ENCODE data around the gene DNAAF3. TPM values are rescaled to one million over a fixed set of nuclear protein-coding genes. Genes with fewer than 3 reads are reported as not detected.
"Not testable (repeated sequence)": the region's sequence is repeated elsewhere in the genome, so short reads cannot be mapped to it uniquely, and the experiment has no call there.

DNAAF3 gene
- total RNA-seq, 1 experiment from 2014 or later: 4.2 TPM

- Histone ChIP-seq H3K79me2 (ENCODE audit: low read length) (no peaks in the 10 kb centered on the region), H3K9me3 (ENCODE audit: low read length) (no peaks in the 10 kb centered on the region), H3K4me2 (ENCODE audit: low read depth, low read length, poor library complexity, severe bottlenecking) (no peak overlapping the region), H3K9me2 (replicated peaks; ENCODE audit: insufficient read depth, low read length) (no peaks in the 10 kb centered on the region), H3K9ac (ENCODE audit: low read length) (no peak overlapping the region), H3K4me1 (ENCODE audit: low read length) (no peaks in the 10 kb centered on the region), H3K27ac (ENCODE audit: low read length) (no peak overlapping the region), H3K36me3 (ENCODE audit: insufficient read depth, low read length) (no peaks in the 10 kb centered on the region), H3K27me3 (ENCODE audit: low read length) (no peaks in the 10 kb centered on the region), H2AFZ (ENCODE audit: low read length) (no peak overlapping the region), H4K20me1 (ENCODE audit: insufficient read depth, low read depth, low read length) (no peaks in the 10 kb centered on the region), H3K4me3 (ENCODE audit: low read length) (no peak overlapping the region)
- DNase-seq: peak; percentile 38
Measured at GRCh38 chr19:55172741-55173140, 6.3 kb upstream of the DNAAF3 start.

GRCh38 chr19:55172318-55172717, 5.9 kb upstream of the DNAAF3 start:
- not testable (repeated sequence) for H3K4me3 ChIP-seq (ENCODE audit: low read length); H3K9me3 ChIP-seq (ENCODE audit: low read length); H4K20me1 ChIP-seq (ENCODE audit: insufficient read depth, low read depth, low read length); DNase-seq; H2AFZ ChIP-seq (ENCODE audit: low read length); H3K36me3 ChIP-seq (ENCODE audit: insufficient read depth, low read length); H3K79me2 ChIP-seq (ENCODE audit: low read length); H3K27me3 ChIP-seq (ENCODE audit: low read length); H3K9ac ChIP-seq (ENCODE audit: low read length); H3K9me2 ChIP-seq (replicated peaks; ENCODE audit: insufficient read depth, low read length); H3K27ac ChIP-seq (ENCODE audit: low read length); H3K4me2 ChIP-seq (ENCODE audit: low read depth, low read length, poor library complexity, severe bottlenecking); H3K4me1 ChIP-seq (ENCODE audit: low read length)

GRCh38 chr19:55171440-55171839, 5.0 kb upstream of the DNAAF3 start:
- H3K9ac ChIP-seq (ENCODE audit: low read length): no peak overlapping the region
- no peaks in the 10 kb centered on the region for H3K4me1 ChIP-seq (ENCODE audit: low read length)
- H3K4me2 ChIP-seq (ENCODE audit: low read depth, low read length, poor library complexity, severe bottlenecking): no peak overlapping the region
- H3K36me3 ChIP-seq (ENCODE audit: insufficient read depth, low read length): no peaks in the 10 kb centered on the region
- H3K79me2 ChIP-seq (ENCODE audit: low read length): no peaks in the 10 kb centered on the region
- H3K27ac ChIP-seq (ENCODE audit: low read length): no peak overlapping the region
- no peak overlapping the region for H3K4me3 ChIP-seq (ENCODE audit: low read length)
- H3K27me3 ChIP-seq (ENCODE audit: low read length): no peaks in the 10 kb centered on the region
- no peaks in the 10 kb centered on the region for H3K9me3 ChIP-seq (ENCODE audit: low read length)
- H4K20me1 ChIP-seq (ENCODE audit: insufficient read depth, low read depth, low read length): no peaks in the 10 kb centered on the region
- no peak for DNase-seq
- no peaks in the 10 kb centered on the region for H3K9me2 ChIP-seq (replicated peaks; ENCODE audit: insufficient read depth, low read length)
- H2AFZ ChIP-seq (ENCODE audit: low read length): no peak overlapping the region

GRCh38 chr19:55169136-55169535, 2.7 kb upstream of the DNAAF3 start:
- Histone ChIP-seq H4K20me1 (ENCODE audit: insufficient read depth, low read depth, low read length) (no peaks in the 10 kb centered on the region), H3K9ac (ENCODE audit: low read length) (no peak overlapping the region), H3K4me2 (ENCODE audit: low read depth, low read length, poor library complexity, severe bottlenecking) (no peak overlapping the region), H3K27ac (ENCODE audit: low read length) (no peak overlapping the region), H3K4me1 (ENCODE audit: low read length) (no peaks in the 10 kb centered on the region), H3K9me3 (ENCODE audit: low read length) (no peaks in the 10 kb centered on the region), H3K79me2 (ENCODE audit: low read length) (no peaks in the 10 kb centered on the region), H2AFZ (ENCODE audit: low read length) (no peak overlapping the region), H3K4me3 (ENCODE audit: low read length) (no peak overlapping the region), H3K27me3 (ENCODE audit: low read length) (no peaks in the 10 kb centered on the region), H3K36me3 (ENCODE audit: insufficient read depth, low read length) (no peaks in the 10 kb centered on the region), H3K9me2 (replicated peaks; ENCODE audit: insufficient read depth, low read length) (no peaks in the 10 kb centered on the region)
- no peak for DNase-seq

- H3K4me2 ChIP-seq (ENCODE audit: low read depth, low read length, poor library complexity, severe bottlenecking): no peak overlapping the region
- no peaks in the 10 kb centered on the region for H3K9me2 ChIP-seq (replicated peaks; ENCODE audit: insufficient read depth, low read length)
- no peaks in the 10 kb centered on the region for H3K4me1 ChIP-seq (ENCODE audit: low read length)
- H2AFZ ChIP-seq (ENCODE audit: low read length): no peak overlapping the region
- H3K27ac ChIP-seq (ENCODE audit: low read length): no peak overlapping the region
- no peak overlapping the region for H3K4me3 ChIP-seq (ENCODE audit: low read length)
- H3K9ac ChIP-seq (ENCODE audit: low read length): no peak overlapping the region
- no peaks in the 10 kb centered on the region for H4K20me1 ChIP-seq (ENCODE audit: insufficient read depth, low read depth, low read length)
- H3K9me3 ChIP-seq (ENCODE audit: low read length): no peaks in the 10 kb centered on the region
- no peaks in the 10 kb centered on the region for H3K27me3 ChIP-seq (ENCODE audit: low read length)
- no peaks in the 10 kb centered on the region for H3K36me3 ChIP-seq (ENCODE audit: insufficient read depth, low read length)
- no peaks in the 10 kb centered on the region for H3K79me2 ChIP-seq (ENCODE audit: low read length)
- peak; percentile 27 for DNase-seq
Measured at GRCh38 chr19:55165952-55166529, 372 bp downstream of the DNAAF3 start.

- Histone ChIP-seq H3K4me2 (ENCODE audit: low read depth, low read length, poor library complexity, severe bottlenecking) (no peak overlapping the region), H3K4me1 (ENCODE audit: low read length) (no peaks in the 10 kb centered on the region; the same call in 1 of the 2 replicates), H3K36me3 (ENCODE audit: insufficient read depth, low read length) (no peaks in the 10 kb centered on the region), H3K9me2 (replicated peaks; ENCODE audit: insufficient read depth, low read length) (no peaks in the 10 kb centered on the region), H3K27ac (ENCODE audit: low read length) (no peak overlapping the region), H3K9ac (ENCODE audit: low read length) (no peak overlapping the region), H3K79me2 (ENCODE audit: low read length) (no peaks in the 10 kb centered on the region), H2AFZ (ENCODE audit: low read length) (no peak overlapping the region), H3K27me3 (ENCODE audit: low read length) (no peaks in the 10 kb centered on the region), H3K4me3 (ENCODE audit: low read length) (no peak overlapping the region), H4K20me1 (ENCODE audit: insufficient read depth, low read depth, low read length) (no peaks in the 10 kb centered on the region), H3K9me3 (ENCODE audit: low read length) (no peaks in the 10 kb centered on the region)
- no peak for DNase-seq
Measured at GRCh38 chr19:55161571-55162322, 4.7 kb downstream of the DNAAF3 start.

- Histone ChIP-seq H3K4me3 (ENCODE audit: low read length) (no peak overlapping the region), H2AFZ (ENCODE audit: low read length) (no peak overlapping the region), H3K79me2 (ENCODE audit: low read length) (no peaks in the 10 kb centered on the region), H3K36me3 (ENCODE audit: insufficient read depth, low read length) (no peaks in the 10 kb centered on the region), H3K9ac (ENCODE audit: low read length) (no peak overlapping the region), H3K27me3 (ENCODE audit: low read length) (no peaks in the 10 kb centered on the region), H3K9me3 (ENCODE audit: low read length) (no peaks in the 10 kb centered on the region), H3K9me2 (replicated peaks; ENCODE audit: insufficient read depth, low read length) (no peaks in the 10 kb centered on the region), H3K27ac (ENCODE audit: low read length) (no peak overlapping the region), H3K4me1 (ENCODE audit: low read length) (no peaks in the 10 kb centered on the region; the same call in 1 of the 2 replicates), H3K4me2 (ENCODE audit: low read depth, low read length, poor library complexity, severe bottlenecking) (no peak overlapping the region), H4K20me1 (ENCODE audit: insufficient read depth, low read depth, low read length) (no peaks in the 10 kb centered on the region)
- no peak for DNase-seq
Measured at GRCh38 chr19:55160986-55161365, 5.4 kb downstream of the DNAAF3 start.

GRCh38 chr19:55160128-55160985, 6.1 kb downstream of the DNAAF3 start:
- H2AFZ ChIP-seq (ENCODE audit: low read length): no peak overlapping the region
- H3K4me2 ChIP-seq (ENCODE audit: low read depth, low read length, poor library complexity, severe bottlenecking): peak overlapping the region; percentile 5
- no peaks in the 10 kb centered on the region for H3K9me2 ChIP-seq (replicated peaks; ENCODE audit: insufficient read depth, low read length)
- H3K9ac ChIP-seq (ENCODE audit: low read length): peak overlapping the region; percentile 29
- DNase-seq: peak; percentile 99
- H4K20me1 ChIP-seq (ENCODE audit: insufficient read depth, low read depth, low read length): no peaks in the 10 kb centered on the region
- no peaks in the 10 kb centered on the region for H3K79me2 ChIP-seq (ENCODE audit: low read length)
- H3K4me3 ChIP-seq (ENCODE audit: low read length): no peak overlapping the region
- H3K4me1 ChIP-seq (ENCODE audit: low read length): no peaks in the 10 kb centered on the region; the same call in 1 of the 2 replicates
- H3K9me3 ChIP-seq (ENCODE audit: low read length): no peaks in the 10 kb centered on the region
- no peaks in the 10 kb centered on the region for H3K27me3 ChIP-seq (ENCODE audit: low read length)
- no peaks in the 10 kb centered on the region for H3K36me3 ChIP-seq (ENCODE audit: insufficient read depth, low read length)
- no peak overlapping the region for H3K27ac ChIP-seq (ENCODE audit: low read length)
